ENCODE data around the gene RAPGEF5.

The RAPGEF5 gene

DNA sequence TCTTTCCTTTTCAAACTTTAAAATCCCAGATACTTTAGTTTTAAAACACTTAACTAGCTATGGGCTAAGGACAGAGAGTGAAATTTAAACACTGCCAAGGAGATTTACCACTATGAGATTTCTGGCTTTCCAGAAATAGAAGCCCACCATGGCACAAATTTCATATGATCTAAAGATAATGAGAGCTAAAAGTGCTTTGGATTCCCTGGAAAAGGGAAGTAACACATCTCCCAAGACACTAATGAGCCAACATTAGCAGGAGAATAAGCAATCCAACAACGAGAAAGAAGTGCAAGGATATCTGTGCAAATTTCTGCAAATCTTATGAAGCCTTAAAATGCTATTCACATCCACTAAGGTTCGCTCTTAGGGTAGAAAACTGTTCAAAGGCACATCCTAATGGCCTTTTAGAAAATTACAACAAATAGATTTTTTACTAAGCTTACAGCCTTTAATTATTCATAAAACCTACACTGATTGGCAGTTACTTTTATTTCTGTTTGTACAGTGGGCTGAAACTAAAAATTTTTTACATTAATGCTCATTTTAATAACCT lies 100.3 kb downstream of the RAPGEF5 start:
- no peak for DNase-seq

DNA sequence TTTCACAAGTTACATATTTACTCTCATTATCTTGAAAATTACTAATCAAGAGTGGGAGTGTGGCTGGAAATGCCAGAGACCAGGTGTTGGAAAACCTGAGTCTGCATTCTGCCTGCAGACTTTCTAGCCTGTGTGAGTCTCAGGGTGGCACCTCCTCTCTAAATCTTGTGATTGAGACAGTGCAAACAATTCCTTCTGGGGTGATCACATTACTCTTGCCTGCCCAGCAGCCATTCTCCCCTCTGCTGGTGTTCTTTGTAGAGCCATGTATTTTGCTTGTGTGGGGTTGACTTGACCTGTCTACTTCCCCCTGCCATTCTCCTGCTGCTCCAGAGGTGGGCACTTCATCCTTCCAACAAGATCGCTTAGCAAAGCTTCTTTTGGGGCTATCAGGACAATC lies 101.1 kb downstream of the RAPGEF5 start:
- no peak for DNase-seq

DNA sequence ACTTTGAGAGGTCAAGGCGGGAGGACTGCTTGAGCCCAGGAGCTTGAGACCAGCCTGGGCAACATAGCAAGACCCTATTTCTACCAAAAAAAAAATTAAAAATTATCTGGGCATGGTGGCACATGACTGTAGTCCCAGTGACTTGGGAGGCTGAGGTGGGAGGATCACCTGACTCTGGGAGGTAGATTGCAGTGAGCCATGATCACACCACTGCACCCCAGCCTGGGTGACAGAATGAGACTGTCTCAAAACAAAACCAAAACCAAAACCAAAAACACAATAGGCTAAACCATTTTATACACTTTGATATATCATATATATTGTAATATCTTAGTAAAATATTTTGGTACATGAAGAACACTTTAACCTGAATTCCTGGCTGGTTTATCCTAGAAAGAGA lies 101.6 kb downstream of the RAPGEF5 start:
- no peak for DNase-seq

DNA sequence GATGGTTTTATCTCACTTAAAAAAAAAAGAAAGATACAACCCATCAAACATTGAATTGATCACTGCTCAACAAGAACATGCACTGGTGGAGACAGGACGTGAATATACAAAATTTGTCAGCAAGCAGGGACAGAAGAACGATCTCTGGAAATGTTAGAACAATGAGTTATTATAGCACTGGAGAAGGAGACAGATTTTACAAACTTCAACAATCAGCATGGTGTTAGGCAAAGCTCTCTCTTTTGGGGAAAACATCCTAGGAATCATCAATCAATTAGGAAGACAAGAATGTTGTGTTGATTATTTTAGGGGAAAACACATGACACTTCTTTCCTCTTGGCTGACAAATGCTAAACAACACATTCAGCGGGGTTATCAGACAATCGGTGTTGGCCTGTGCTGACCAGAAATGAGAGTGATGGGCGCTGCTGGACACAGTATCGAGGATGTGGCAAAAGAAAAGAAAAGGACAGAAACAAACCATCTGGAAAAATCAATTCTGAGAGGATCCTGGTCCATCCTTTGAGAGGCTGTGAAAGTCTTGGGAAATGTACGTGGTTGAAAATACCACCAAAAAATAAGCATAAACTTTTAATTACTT lies 103.9 kb downstream of the RAPGEF5 start:
- no peak for DNase-seq

DNA sequence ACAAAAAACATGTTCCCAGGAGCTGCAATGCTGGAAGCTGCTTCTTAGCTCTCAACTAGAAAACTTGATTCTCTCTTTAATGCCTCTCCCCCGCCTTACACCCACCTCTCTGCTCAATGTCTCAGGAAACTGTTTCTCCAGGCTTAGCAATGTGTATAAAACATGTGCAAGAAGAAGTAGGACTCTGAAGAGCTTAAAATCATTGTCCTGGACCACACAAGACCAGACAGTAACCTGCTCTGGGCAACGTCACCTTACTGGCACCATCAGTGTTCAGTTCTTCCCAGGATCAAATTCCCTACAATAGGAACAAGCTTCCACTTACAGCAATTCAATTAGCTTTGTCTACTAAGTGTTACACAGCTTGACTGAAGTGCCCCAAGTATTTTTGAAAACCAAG lies 104.9 kb downstream of the RAPGEF5 start:
- no peak for DNase-seq

DNA sequence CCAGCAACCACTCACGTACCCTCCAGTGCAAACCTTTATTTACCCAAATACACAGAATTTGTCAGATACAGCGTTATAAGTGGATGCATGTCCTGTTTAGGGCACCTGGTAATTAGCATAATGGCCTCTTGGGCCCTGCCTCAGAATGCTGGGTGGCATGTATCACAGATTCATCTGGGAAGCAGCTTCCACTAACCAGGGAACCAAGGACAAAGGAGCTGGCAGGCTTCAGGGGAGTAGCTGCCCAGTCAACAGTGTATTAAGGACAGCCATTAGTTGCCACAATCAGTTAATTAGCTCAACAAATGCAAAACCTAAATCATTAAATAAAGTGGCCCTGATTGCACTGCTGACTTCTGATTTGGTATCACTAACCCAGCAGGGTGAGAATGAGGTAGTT lies 105.7 kb downstream of the RAPGEF5 start:
- DNase-seq = no peak

DNA sequence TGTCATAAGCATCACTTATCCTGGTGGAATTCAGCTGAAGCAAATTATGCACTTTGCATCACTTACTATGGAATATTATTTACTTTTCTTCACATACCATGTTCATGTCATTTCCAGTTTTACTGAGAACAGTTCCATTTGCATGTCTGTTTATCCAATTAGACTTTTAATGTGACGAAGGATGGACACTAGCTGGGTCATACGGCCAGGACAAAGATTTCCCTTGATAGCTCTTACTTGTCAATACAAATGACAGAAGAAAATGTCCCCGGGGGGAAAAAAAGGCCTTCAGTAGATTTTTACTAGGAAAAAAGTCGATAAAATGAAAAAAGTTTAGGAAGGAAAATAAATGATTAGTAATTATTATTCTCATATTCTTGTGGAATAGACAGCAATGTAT lies 106.6 kb downstream of the RAPGEF5 start:
- DNase-seq = no peak

DNA sequence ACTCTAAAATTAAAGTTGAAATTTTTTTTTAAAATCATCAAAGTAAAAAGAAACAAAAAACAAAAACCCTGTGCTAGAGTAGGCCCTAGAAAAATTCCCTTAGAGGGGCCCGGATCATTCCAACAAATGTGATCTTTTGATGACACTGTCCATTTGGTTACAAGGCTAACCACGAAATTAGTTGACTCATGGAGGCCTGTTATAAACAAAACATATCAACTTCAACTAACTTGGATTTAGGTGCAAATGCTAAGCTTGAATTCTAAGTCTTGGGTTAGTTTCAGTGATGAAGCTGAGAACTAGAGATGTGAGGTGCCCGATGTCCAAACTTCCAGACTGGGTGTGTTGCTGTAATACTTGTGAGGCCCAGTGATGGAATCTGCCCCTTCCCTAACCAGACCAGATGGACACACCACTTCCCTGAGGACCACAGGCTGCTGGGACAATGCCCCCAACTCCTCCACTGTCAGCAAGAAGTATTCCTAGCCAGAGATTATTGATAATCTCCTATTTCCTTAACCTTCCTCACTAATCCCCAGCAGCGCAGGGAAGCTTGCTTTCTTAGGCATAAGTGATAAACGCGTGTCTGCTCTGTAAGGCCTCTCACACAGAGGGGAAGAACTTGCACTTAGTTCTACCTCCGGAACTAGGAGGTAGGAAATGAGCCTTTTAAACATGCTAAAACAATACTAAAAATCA lies 108.7 kb downstream of the RAPGEF5 start:
- DNase-seq = no peak

DNA sequence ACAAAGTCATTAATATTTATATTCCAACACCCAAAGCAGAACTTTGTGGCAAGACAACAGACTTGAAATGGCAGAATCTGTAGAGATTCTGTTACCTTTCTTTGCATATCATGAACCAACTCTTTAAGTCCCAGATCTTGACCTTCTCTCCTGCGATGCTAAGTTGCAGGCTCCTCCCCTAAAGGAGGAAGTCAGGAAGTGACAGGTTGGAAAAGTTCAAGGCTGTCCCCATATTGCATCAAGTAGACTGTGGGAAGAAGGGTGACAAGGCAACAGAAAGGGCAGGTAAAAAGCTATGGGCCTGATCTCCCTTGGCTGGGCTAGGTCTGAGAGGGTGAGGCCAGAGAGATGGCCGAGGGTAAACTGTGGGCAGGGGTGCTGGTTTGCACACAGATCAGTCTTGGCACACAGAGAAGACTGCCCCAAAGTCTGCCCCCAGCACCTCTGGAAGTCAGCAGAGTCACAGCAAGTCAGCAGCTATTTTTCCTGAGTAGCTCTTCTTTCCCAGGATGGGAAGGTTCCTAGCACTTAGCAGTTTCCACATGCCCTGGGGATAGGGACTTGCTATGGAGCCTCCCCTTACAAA lies 115.1 kb downstream of the RAPGEF5 start:
- DNase-seq = no peak

DNA sequence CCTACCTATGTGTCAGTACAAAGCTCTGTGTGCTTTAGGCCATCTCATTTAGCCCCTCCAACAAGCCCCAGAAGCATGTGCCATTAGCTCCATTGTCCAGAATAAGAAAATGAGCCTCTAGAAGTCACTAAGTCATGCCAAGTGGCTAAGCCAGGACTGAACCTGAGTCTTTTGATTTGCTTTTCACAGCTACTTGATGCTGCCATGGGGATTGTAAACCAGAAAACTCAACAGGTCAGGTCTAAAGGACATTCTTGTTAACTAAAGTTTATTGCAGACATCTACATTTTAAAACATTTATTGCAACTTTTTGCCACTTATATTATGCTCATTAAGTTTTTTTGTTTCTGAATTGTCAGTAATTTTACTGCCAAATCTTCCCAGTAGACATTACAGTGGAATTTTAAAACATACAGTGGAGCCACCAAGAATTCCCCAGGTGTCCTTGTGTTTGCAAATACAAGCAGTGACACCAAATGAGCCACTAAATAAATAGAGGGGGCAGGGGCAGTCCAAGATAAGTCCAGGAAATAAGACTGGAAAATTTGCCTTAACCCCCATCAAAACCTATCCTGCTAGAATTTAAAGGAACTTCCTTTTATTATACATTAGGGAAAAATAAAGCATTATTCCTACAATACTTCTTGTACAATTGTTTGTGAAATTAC lies 115.9 kb downstream of the RAPGEF5 start:
- DNase-seq = no peak

DNA sequence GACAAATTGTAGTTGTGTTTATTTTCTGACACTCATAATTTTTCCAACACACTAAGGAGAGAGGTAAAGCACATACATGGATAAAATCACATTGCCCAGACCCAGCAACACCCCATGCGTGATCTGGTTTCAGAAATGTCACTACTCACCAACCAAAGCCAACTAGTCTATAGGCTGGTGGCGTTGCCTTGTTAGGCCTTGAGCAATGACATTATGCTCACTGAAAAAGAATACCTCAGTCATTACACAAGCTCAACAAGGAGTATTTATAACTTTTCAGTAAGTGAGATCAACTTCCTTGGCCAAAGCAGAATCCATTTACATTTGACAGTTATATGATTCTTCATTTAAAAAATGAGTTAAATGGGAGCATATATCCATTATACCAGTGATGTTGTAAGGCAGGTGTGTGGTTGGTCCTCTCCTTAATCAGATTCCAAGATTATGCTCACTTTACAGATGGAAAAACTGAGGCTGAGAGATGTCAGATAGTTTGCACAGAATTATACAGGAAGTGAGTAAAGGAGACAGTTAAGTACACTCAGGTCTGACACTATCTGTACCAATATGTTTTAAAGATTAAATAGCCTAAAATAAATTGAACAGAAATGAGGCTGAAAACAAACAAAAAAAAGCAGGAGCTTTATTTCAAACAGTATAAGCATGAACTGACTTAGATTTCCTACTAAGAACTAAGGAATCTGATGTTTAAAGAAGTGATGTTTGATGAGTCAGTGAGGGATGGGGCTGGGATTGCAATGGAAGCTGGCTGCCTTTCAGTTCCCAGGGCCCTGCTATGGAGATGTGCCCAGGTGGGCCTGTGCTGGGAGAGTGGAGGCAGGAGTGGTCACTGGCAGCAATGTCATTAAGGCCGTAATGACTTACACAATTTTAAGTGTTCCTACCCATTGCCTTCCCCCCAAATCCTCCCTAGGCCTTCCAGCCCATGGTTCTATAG lies 118.3 kb downstream of the RAPGEF5 start:
- no peak for DNase-seq

DNA sequence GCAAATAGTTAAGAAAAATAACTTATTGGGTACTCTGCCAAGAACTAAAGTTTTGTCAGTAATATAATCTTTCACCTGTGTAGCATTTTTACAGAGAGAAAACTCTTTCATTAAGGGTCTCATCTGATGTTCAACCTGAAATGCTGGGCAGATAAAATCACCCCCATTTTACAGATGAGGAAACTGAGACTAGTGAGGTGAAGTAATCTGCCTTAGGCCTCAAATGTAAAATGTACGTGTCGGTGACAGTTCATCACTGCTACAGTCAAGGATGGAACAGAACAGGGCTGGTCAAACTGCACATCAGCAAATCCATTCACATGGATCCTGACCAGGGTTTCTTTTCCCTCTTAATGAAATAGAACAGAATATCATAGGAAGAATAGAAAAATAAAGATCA lies 121.8 kb downstream of the RAPGEF5 start:
- no peak for DNase-seq

DNA sequence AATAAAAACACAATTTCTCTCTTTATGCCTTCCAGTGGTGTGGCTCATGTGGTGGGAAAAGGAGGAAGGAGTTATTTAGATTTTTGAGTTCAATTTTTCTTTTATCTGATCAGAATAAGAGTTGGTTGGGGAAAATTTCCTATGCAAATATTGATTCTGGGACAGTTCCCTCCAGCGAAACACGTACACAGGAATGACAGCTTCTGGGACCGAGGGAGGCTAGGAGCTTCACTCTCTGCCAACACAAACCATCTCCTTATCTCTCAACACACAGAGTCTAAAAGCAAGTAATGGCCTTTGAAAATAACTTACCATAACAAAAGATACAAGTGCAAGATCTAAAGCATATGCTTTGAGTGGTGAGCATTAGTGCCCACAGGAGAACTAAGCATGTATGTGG lies 122.7 kb downstream of the RAPGEF5 start:
- no peak for DNase-seq

DNA sequence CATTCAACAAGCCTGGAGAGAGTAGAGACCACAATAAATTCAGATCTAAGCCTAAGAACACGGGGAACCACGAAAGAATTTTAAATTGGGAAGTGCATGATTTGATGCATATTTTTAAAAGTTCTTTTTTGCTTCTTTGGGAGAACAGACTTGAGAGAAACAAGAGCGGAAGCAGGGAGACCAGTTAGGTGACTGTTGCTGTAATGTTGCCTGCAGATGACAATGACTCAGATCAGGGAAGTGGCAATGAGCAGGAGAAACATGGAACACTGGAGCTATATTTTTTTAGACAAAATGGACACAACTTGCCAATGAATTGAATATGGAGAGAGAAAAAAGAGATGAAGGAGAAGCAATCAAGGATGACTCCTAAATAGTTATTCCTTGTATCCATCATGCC lies 125.1 kb downstream of the RAPGEF5 start:
- no peak for DNase-seq

DNA sequence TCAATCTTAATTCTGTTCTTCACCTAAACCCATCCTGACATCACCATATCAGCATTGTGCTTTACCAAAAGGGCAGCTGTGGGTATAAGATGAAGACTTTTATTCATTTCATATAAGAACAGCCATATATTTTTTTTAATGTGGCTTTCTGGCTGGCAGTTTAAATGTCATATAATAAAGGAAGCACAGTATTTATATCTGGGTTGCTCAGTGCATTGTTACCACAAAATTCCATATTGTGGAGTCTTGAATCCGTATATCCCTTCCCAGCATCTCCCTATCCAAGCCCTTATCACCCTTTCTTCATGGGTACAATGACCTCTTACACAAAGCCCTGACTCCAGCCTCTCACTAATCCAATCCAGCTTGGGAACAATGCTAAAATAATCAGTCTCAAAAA lies 125.8 kb downstream of the RAPGEF5 start:
- no peak for DNase-seq

DNA sequence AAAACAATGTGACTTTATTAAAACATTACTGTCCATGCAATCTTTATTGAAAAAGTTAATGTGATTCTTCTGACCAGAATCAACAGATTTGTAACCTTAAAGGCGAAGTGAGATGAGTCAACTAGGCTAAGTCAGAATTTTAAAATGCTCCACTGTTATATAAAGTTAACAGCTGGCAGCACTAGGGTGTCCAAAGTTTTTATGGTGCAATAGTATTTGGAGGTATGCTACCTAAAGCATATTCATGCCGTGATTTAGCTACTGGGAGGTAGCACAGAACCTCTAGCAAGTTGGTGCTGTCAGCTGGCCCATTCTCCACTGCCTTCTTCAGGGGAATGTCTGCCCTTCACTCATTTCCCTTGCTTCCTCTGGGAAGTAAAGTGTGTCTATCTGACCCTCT lies 126.7 kb downstream of the RAPGEF5 start:
- DNase-seq = no peak

DNA sequence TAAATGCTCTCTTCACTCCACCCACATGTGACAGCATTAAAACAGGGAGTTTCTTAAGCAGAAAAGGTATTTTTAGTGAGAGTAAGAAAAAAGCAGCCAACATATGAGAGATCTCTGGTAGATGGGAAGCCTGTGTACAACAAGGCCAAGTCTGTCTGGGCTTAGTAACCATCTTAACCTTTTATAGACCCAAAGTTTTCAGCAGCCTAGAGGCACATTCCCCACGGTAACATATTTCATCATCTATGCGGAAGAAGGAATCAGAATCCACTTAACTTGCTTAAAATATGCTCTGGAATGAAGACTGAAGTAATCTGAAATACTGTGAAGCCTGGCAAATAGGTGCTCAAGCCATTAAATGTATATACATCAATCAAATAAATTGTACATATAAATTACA lies 127.8 kb downstream of the RAPGEF5 start:
- DNase-seq = no peak

DNA sequence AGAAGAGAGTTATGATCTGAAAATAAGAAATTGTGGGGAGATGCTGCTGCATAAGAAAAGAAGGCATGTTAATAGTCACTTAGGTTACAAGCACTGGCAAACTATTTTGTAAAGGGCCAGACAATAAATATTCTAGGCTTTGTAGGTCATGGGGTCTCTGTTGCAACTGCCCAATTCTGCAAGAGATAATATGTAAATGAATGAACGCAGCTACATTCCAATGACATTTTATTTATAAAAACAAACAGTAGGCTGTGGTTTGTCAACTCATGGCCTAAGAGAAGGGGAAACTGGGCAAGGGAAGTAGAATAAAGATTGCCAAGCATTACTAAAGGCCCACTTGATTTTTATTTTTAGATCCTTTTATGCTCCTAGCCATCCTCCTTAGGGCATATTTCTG lies 133.1 kb downstream of the RAPGEF5 start:
- no peak for DNase-seq

DNA sequence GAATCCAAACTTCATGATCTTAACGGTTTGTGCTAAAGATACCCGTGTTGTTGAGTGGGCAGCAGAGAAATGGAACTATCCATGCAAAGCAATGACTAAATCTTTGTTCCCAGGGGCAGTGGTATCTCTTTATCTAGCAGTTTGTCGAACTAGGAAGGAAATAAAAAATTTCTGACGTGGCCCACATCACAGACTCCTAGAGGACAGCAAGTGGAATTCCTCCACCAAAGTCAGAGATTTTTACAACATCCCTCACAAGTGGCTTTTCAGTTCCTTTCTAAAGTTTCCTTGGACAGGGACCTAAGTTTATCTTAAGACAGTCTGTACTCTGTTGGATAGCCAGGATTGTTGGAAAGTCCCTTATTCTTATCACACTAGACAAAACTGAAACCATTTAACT lies 136.0 kb downstream of the RAPGEF5 start:
- no peak for DNase-seq

DNA sequence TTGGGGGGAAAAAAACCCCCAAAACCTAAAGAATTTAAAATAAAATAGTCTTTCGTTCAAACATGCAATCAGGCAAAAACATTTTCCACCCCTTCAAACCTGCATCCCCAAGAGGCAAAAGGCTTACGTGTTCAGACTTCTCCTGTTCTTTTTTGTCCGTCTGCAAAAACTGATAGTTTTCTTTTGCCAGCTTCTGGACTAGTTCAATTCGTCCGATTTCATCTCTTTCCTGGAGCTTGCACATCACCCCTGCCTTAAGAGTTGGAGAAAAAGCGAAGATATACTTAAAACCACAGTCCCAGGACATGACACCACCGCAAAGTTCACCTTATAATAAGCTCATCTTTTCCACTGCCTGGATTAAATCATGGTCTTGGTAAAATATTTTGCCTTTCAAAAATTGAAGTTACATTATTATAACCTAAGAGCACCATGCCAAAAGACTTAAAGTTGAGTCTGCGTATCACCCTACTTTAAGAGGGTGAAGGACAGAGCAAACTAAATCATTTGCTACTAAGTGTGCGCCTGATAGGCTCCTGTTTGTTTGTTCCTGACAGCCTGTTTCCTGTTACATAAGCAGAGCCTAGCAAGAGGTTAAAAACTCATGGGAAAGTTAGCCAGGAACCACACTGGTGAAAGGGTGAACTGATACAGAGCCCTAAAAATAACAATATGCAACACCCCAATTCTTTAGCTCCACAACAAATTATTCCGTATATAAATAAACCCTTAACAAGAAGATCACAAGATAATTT lies 137.0 kb downstream of the RAPGEF5 start:
- DNase-seq = no peak

DNA sequence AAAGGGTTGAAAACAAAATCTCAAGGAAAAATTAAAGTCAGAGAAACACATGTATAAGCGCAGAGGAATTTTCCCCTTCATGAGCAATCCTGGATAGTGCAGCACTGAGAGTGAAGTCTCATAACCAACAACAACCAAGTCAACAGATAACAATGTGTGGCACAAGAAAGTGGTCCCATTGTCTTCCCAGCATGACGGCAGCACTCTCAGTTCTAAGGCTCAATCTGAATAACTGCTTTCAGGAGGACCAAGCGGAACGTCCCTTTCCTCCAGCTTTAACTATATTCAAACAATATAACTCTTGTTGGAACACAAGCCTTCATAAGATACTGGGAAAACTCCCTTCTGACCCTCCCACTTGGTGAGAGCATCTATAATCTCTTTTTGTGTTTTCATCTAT lies 137.9 kb downstream of the RAPGEF5 start:
- DNase-seq = no peak

All from T-helper 1 cell (primary cell).